HFF-Myc (cell line): ENCODE data around the gene TAS1R2.

Experiments
- DNase-seq: peaks from one replicate; pipeline ENCODE4 v3.0.0-alpha.2; 2011; ENCODE audit warnings: low read depth; ENCODE audit errors: extremely low read depth
- H3K4me3 ChIP-seq: replicated peaks from 2 replicates; pipeline ENCODE4 v1.5.1; 2011; ENCODE audit warnings: low read depth, mild to moderate bottlenecking, control low read depth, low read length
- TF ChIP-seq, protein P1 (sequence below): IDR thresholded peaks from 2 replicates; pipeline ENCODE4 v1.5.1; 2012; ENCODE audit warnings: mild to moderate bottlenecking, low read depth, low read length, control low read depth; ENCODE audit errors: missing control alignments

TAS1R2 gene

DNA sequence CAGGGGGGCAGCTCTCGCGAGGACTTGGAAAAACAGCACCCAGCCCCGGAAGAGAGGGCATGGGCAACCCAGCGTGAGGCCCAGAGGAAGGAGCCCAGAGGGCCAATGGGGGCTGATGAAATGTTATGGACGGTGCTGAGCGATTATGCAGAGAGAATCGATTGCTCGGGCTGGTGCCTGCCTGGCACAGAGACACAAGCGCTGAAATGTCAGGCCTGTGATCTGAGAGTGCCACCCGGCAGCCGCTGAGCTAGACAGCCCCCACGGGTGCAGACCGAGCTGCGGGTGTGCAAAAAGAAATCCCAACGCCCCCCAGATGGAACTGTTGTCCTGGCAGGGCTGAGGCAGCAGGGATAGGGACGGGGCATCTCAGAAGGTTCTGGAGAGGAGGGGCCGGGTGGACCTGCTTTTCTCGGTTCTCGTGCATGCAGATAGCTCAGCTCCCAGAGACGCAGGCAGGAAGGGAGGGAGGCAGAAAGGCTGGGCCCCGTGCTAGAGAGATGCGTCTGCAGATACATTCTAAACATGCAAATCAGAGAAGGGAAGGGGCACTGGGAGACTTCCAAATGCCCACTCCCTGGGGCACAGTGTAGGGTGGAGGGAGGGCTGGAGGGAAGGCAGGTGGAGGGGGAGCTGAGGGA, 41.5 kb downstream of the TAS1R2 start:
- TF ChIP-seq, protein P1, sequence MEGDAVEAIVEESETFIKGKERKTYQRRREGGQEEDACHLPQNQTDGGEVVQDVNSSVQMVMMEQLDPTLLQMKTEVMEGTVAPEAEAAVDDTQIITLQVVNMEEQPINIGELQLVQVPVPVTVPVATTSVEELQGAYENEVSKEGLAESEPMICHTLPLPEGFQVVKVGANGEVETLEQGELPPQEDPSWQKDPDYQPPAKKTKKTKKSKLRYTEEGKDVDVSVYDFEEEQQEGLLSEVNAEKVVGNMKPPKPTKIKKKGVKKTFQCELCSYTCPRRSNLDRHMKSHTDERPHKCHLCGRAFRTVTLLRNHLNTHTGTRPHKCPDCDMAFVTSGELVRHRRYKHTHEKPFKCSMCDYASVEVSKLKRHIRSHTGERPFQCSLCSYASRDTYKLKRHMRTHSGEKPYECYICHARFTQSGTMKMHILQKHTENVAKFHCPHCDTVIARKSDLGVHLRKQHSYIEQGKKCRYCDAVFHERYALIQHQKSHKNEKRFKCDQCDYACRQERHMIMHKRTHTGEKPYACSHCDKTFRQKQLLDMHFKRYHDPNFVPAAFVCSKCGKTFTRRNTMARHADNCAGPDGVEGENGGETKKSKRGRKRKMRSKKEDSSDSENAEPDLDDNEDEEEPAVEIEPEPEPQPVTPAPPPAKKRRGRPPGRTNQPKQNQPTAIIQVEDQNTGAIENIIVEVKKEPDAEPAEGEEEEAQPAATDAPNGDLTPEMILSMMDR = no peak

DNA sequence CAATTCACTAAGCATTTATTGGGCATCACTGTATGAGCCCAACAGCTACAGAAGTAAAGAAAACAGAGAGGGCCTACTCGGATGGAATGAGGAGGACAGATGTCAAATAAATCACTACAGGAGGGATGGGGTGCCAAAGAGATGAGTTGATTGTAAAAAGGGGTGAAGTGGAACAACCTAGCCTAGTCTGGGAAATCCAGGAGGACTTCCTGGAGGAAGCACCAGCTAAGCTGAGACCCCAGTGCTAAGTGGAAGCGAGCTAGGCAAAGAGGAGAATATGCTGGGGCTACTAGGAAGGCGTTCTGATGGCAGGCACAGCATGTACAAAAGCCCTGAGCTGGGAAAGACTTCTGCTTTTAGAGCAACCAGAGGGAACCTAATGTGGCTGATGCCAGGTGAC, 42.1 kb downstream of the TAS1R2 start:
- H3K4me3 ChIP-seq = no peak overlapping the region
- TF ChIP-seq, protein P1 = no peak
- DNase-seq = no peak

More for the DNA sequence above, 41.5 kb downstream of the TAS1R2 start:
- H3K4me3 ChIP-seq = no peak overlapping the region
- DNase-seq = no peak

DNA sequence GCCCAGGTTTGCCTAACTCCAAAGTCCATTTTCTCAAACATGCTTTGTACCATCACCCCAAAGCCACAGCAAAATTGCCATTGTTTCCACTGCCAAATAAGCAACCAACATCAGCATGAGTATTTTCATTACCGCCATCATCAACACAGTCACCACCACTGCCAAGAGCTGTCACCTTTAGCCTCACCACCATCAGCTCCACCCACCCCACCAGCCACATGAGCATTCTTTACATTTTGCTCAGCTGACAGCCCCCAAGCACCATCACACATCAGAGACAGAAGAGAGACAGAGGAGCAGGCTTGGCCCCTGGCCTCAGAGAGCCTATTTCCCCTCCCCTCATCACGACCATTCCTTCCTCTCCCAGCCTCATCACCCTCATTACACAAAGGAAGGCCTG, 42.7 kb downstream of the TAS1R2 start:
- TF ChIP-seq, protein P1 = no peak
- no peak overlapping the region for H3K4me3 ChIP-seq
- no peak for DNase-seq

DNA sequence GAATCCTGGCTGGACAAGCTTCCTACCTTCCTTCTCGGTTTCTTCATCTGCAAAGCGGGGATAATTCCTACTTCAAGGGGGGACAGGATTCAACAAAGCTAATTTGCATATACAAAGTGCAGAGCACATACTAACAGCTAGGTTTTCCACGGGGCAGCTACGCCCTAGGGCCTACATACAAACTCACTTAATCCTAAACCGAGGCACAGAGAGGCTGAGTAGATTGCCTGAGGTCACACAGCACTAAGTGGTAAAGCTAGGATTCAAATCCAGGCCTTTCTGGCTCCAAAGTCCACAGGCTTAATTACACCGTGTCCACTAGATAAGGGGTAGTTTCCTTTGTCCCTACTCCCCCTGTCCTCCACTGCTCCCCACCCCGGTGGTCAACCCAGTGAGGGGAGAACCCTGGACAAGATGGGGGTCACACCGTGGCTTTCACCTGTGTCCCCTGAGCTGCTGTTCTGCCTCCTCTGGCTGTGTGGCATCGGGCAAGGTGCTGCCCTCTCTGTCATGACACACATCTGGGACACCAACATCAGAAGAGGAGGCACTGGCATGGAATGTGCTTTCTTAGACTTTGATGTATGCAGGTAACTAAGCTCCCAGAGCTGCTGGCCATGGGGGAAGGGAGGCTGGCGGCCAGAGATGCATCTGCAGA, 44.5 kb downstream of the TAS1R2 start:
- no peak for DNase-seq
- TF ChIP-seq, protein P1 = no peak
- H3K4me3 ChIP-seq = no peak overlapping the region

DNA sequence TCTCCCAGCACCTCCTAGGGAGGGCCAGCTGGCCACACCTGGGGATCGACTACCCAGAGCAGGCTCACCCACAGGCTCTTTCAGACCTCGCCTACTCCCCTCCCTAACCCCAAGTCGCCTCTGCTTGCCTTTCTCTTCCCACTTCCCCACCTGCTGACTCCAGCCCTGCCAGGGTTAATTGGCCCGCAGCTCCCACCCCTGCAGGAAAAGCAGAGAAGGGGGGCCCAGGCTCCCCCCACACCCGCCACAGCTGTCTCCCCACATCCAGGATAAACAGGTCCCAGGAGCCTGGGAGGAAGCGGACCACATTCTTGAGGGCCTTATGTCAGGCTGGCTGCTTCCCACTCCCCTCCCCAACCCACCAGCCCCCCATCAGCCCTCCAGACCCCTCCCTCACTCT, 45.0 kb downstream of the TAS1R2 start:
- no peak for DNase-seq
- TF ChIP-seq, protein P1 = no peak
- no peak overlapping the region for H3K4me3 ChIP-seq

DNA sequence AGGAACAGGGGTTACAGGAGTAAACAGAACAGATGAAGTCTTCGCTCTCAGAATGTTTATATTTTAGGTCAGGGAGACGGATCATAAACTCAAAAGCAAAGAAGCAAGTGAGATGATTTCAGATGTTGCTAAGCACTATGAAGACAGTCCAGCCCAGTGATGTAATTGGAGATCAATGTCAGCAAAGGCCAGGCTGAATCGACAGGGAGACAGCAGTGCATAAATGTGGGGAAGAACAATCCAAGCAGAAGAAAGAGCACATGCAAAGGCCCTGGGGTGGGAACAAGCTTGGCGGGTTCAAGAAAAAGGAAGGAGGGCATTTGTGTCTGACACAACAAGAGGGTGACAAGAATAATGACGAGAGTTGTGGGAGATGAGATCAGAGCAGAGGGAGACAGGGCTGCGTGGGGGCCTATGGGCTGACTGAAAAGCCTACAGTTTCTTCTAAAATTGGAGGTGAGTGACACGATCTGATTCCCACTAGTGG, 47.0 kb downstream of the TAS1R2 start:
- no peak overlapping the region for H3K4me3 ChIP-seq

More for the DNA sequence above, 47.0 kb downstream of the TAS1R2 start:
- no peak for DNase-seq
- TF ChIP-seq, protein P1 = no peak
